Forelimb muscle (tissue), 1 donor: Measurements from ENCODE around the gene GLT8D2. TPM values are rescaled to one million over a fixed set of nuclear protein-coding genes. Genes with fewer than 3 reads are reported as not detected.

Experiments used
- DNase-seq: peaks from one replicate; pipeline ENCODE4 v3.0.0-alpha.2; 2013; ENCODE audit warnings: low read depth
- polyA plus RNA-seq: library from polyadenylated mRNA; unstranded; fragments of 120-200 nt; gene quantifications from one replicate; pipeline ENCODE4 v1.2.1, GENCODE V29; 2013; ENCODE audit not compliant: insufficient read length

GLT8D2 gene
- polyA plus RNA-seq, 1 donor: 51.9 TPM

- DNase-seq: no peak
These were observed 101.1 kb downstream of the GLT8D2 start for GRCh38 chr12:103948746-103949406.

GRCh38 chr12:103947871-103948555 lies 102.0 kb downstream of the GLT8D2 start:
- DNase-seq: no peak

DNA sequence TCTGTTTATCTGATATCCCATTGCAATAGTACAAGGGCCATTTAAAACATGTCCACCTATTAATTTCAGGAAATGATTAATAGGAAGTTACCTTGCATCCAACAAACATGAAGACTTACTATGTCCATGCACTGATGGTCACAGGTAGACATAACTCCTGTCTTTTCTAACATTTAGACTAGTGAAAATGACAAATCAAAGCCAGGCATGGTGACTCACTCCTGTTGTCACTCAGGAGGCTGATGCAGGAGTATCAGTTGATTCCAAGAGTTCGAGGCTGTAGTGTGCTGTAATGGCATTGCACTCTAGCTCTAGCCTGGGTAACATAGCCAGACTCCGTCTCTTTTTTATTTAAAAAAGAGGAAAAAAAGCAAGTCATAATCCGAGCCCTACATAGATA lies 105.0 kb downstream of the GLT8D2 start:
- no peak for DNase-seq

Other genes starting within 250 kb of the GLT8D2 start
- gene NT5DC3, start 209.0 kb downstream of the GLT8D2 start, polyA plus RNA-seq: 9.0 TPM
- 285 TPM for gene HSP90B1, start 119.8 kb downstream of the GLT8D2 start, polyA plus RNA-seq
- 32.5 TPM for gene TDG, start 84.3 kb downstream of the GLT8D2 start, polyA plus RNA-seq
- gene HCFC2, start 14.3 kb upstream of the GLT8D2 start, polyA plus RNA-seq: 34.3 TPM
- gene NFYB, start 88.0 kb upstream of the GLT8D2 start, polyA plus RNA-seq: 35.1 TPM
- gene TXNRD1, start 165.6 kb upstream of the GLT8D2 start, polyA plus RNA-seq: 42.0 TPM